Panc1 (cell line): ENCODE results near the gene FAHD2A. TPM values are rescaled to one million over a fixed set of nuclear protein-coding genes. Genes with fewer than 3 reads are reported as not detected.

Experiments
- ATAC-seq: fragments of 200-7000 bp; cut with Tn5 transposase; 2 replicates; pipeline ENCODE4 v1.9.1; 2020; ENCODE audit warnings: mild to moderate bottlenecking, moderate library complexity
- BruUV-seq: library from RNA; stranded (reverse); fragments of 400-500 nt; replicated peaks from 2 replicates; lab custom pipeline; 2021; lab: Mats Ljungman, UMichigan
- CTCF ChIA-PET: fragments of 300-600 bp; sonication (Branson Sonifier 250); formaldehyde crosslinking; loops from one replicate; lab custom pipeline; 2022; ENCODE audit warnings: antibody characterized with exemption; lab: Charles Lee
- POLR2A ChIA-PET: fragments of 300-600 bp; sonication (Branson Sonifier 250); formaldehyde crosslinking; loops from one replicate; lab custom pipeline; 2022; ENCODE audit warnings: antibody characterized with exemption; lab: Charles Lee
- DNase-seq: peaks from one replicate; pipeline ENCODE4 v3.0.0-alpha.2; 2010; ENCODE audit warnings: low read depth, low spot score
- H3K27ac ChIP-seq: 2 replicates; pipeline ENCODE4 v1.5.1; 2011; ENCODE audit warnings: mild to moderate bottlenecking, low read length, inconsistent platforms
- H3K27me3 ChIP-seq: fragments of 200-500 bp; sonication (Bioruptor generic); 2 replicates; pipeline ENCODE4 v1.6.0; 2014; ENCODE audit warnings: low read length, inconsistent platforms; ENCODE audit not compliant: control insufficient read depth, insufficient read depth
- H3K36me3 ChIP-seq: fragments of 200-500 bp; sonication (Bioruptor generic); 2 replicates; pipeline ENCODE4 v1.5.1; 2014; ENCODE audit warnings: inconsistent platforms, mild to moderate bottlenecking, low read length, moderate library complexity; ENCODE audit not compliant: control insufficient read depth, insufficient read depth
- H3K4me1 ChIP-seq: 2 replicates; pipeline ENCODE4 v1.5.1; 2011; ENCODE audit warnings: inconsistent platforms, mild to moderate bottlenecking, low read length, moderate library complexity; ENCODE audit not compliant: control insufficient read depth, insufficient read depth
- H3K4me3 ChIP-seq, 2 experiments: 2 replicates each; pipeline ENCODE4 v1.5.1; 2011 to 2012; ENCODE audit warnings: low read depth in 2 of 2, low read length in 2 of 2, mild to moderate bottlenecking in 2 of 2, inconsistent platforms in 1 of 2, moderate library complexity in 1 of 2
- H3K9me3 ChIP-seq: fragments of 200-500 bp; sonication (Bioruptor generic); 2 replicates; pipeline ENCODE4 v1.5.1; 2014; ENCODE audit warnings: low read depth, mild to moderate bottlenecking, inconsistent platforms, low read length, moderate library complexity; ENCODE audit not compliant: control insufficient read depth, insufficient read depth
- CTCF ChIP-seq: fragments of 450-650 bp; IDR thresholded peaks from 2 replicates; pipeline ENCODE4 v1.5.1; 2017; ENCODE audit warnings: mild to moderate bottlenecking
- POLR2AphosphoS5 ChIP-seq: IDR thresholded peaks from 2 replicates; pipeline ENCODE4 v1.6.1; 2012; ENCODE audit warnings: mild to moderate bottlenecking, low read depth, low read length, moderate library complexity
- SIN3A ChIP-seq: IDR thresholded peaks from 2 replicates; pipeline ENCODE4 v1.6.1; 2012; ENCODE audit warnings: low read depth, mild to moderate bottlenecking, low read length, moderate library complexity, borderline replicate concordance; ENCODE audit not compliant: insufficient read depth
- TCF7L2 ChIP-seq: IDR thresholded peaks from 2 replicates; pipeline ENCODE4 v1.6.1; 2011; ENCODE audit warnings: mild to moderate bottlenecking, low read depth, low read length, inconsistent platforms
- in situ Hi-C: cut with HindIII; loops from 2 replicates; pipeline ENCODE4 v1.10.0; 2016; ENCODE audit warnings: low sequenced_read_pairs, low pct_unique_long_range_greater_than_20kb
- intact Hi-C: fragments of 100-400 bp; cut with micrococcal nuclease; formaldehyde crosslinking; loops from one replicate; pipeline ENCODE4 v1.10.0; 2022; ENCODE audit not compliant: unreplicated experiment
- total RNA-seq: library from RNA; stranded (reverse); gene quantifications from one replicate; pipeline ENCODE4 v1.2.1, GENCODE V29; 2021; ENCODE audit not compliant: unreplicated experiment
- TF ChIP-seq, protein P1 (sequence below), 2 experiments: IDR thresholded peaks; 2 replicates each; pipeline ENCODE4 v1.6.1; 2011 to 2012; ENCODE audit warnings: low read depth in 2 of 2, control low read depth in 1 of 2, low read length in 1 of 2, mild to moderate bottlenecking in 1 of 2, moderate library complexity in 1 of 2; ENCODE audit not compliant: insufficient read depth in 1 of 2

The FAHD2A gene
- total RNA-seq, 1 experiment from 2014 or later = 17.2 TPM

DNA sequence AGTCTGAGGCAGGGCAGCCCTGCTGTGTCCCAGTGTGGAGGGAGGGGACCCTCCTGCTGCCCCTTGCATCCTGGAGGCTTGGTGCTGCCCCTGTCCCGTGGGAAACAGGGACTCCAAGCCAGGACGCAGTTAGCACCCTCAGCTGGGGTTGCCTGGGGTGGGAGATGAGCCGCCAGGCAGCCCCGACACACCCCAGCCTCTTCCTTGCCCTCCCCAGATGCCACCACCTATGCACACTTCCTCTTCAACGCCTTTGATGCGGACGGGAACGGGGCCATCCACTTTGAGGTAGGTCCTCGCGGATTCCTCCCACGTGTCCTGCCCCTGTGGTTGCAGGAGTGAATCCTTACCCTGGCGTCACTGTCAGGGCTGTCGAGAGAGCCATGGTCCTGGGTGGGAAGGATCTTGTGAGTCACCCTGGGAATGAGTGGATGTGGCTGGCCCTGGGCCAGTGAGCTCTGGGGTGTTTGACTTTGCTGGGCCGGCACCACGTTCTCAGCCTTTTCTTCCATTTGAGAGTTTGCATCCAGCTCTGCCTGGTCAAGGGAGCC lies 27.5 kb upstream of the FAHD2A start:
- TF ChIP-seq POLR2AphosphoS5 = no peak
- no peak for TF ChIP-seq CTCF
- TF ChIP-seq SIN3A = no peak
- TF ChIP-seq TCF7L2 = no peak
- TF ChIP-seq, protein P1, sequence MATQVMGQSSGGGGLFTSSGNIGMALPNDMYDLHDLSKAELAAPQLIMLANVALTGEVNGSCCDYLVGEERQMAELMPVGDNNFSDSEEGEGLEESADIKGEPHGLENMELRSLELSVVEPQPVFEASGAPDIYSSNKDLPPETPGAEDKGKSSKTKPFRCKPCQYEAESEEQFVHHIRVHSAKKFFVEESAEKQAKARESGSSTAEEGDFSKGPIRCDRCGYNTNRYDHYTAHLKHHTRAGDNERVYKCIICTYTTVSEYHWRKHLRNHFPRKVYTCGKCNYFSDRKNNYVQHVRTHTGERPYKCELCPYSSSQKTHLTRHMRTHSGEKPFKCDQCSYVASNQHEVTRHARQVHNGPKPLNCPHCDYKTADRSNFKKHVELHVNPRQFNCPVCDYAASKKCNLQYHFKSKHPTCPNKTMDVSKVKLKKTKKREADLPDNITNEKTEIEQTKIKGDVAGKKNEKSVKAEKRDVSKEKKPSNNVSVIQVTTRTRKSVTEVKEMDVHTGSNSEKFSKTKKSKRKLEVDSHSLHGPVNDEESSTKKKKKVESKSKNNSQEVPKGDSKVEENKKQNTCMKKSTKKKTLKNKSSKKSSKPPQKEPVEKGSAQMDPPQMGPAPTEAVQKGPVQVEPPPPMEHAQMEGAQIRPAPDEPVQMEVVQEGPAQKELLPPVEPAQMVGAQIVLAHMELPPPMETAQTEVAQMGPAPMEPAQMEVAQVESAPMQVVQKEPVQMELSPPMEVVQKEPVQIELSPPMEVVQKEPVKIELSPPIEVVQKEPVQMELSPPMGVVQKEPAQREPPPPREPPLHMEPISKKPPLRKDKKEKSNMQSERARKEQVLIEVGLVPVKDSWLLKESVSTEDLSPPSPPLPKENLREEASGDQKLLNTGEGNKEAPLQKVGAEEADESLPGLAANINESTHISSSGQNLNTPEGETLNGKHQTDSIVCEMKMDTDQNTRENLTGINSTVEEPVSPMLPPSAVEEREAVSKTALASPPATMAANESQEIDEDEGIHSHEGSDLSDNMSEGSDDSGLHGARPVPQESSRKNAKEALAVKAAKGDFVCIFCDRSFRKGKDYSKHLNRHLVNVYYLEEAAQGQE (IDR thresholded peaks at IDR 0.05; ENCODE audit: insufficient read depth in 1 of 2, low read depth in 2 of 2, low read length in 1 of 2) = no peak
- ChIA-PET CTCF (no interaction called here), POLR2A (no interaction called here)
- no TSS peak for BruUV-seq
- no peak for DNase-seq
- Histone ChIP-seq H3K4me1 (no peaks in the 10 kb centered on the region), H3K4me3 (no peak overlapping the region), H3K36me3 (no peaks in the 10 kb centered on the region), H3K9me3 (no peaks in the 10 kb centered on the region), H3K27ac (no peak overlapping the region), H3K27me3 (no peaks in the 10 kb centered on the region)
- in situ Hi-C loops (no loop called here), intact Hi-C loops (no loop called here)
- no peak for ATAC-seq

DNA sequence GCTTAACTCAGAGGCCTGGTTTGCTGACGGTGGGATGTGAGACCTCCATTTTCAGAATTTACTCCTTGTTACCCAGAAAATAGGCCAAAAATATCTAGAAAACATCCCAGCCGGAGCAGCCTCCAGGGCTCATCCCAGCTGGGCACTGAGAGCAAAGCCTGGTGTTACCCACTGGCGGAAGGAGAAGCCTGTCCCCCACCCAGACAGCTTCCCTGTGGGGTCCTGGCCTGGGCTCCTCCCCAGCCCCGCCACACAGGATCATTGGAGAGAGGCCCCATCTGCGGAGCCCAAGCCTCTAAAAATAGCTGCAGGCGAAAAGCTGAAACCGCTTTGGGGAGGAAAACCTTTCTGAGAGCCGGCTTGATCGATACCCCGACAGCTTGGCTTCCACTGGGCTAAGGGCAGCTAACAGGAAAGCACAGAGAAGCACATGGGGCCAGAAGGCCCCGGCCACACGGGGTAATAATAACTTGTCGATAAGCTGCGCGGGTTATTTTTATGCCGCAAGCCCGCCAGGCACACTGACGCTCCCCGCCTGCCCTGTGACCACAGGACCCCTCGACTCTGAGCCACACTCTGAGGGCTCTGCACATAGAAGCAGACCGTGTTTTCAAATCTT lies 26.9 kb upstream of the FAHD2A start:
- CTCF ChIA-PET = interaction anchor here (0.5 kb wide), 1 partner anchor 16 kb away, joined by 9 read pairs; no protein-coding TSS in a partner anchor
- no TSS peak for BruUV-seq
- no peaks in the 10 kb centered on the region for H3K27me3 ChIP-seq

More for the DNA sequence above, 26.9 kb upstream of the FAHD2A start:
- Histone ChIP-seq H3K27ac (no peak overlapping the region), H3K9me3 (no peaks in the 10 kb centered on the region), H3K4me1 (no peaks in the 10 kb centered on the region), H3K4me3 (no peak overlapping the region), H3K36me3 (no peaks in the 10 kb centered on the region)
- TF ChIP-seq POLR2AphosphoS5 = no peak
- no peak for TF ChIP-seq SIN3A
- TF ChIP-seq CTCF = no peak
- TF ChIP-seq TCF7L2 = no peak
- TF ChIP-seq, protein P1 (IDR thresholded peaks at IDR 0.05; ENCODE audit: insufficient read depth in 1 of 2, low read depth in 2 of 2, low read length in 1 of 2) = no peak
- ATAC-seq (no peak), DNase-seq (no peak)
- in situ Hi-C loops (no loop called here), intact Hi-C loops (no loop called here)
- POLR2A ChIA-PET = no interaction called here
